Caki2 (cell line): ENCODE data around the gene E2F7. TPM values are rescaled to one million over a fixed set of nuclear protein-coding genes. Genes with fewer than 3 reads are reported as not detected.

Source experiments
- DNase-seq: peaks from one replicate; pipeline ENCODE4 v3.0.0-alpha.2; 2015; ENCODE audit warnings: low read depth
- in situ Hi-C: cut with HindIII; loops from 2 replicates; pipeline ENCODE4 v1.10.0; 2016; ENCODE audit warnings: low sequenced_read_pairs, low pct_unique_long_range_greater_than_20kb, mixed read lengths
- total RNA-seq: library from RNA; depleted of rRNA; stranded (reverse); fragments of >200 nt; shearing (Covaris generic); gene quantifications from 2 replicates; pipeline ENCODE4 v1.2.3, GENCODE V29; 2014; ENCODE audit warnings: low replicate concordance

Gene E2F7
- total RNA-seq, 1 experiment from 2014 or later: 4.7 TPM

GRCh38 chr12:77072833-77073495 is 7.6 kb upstream of the E2F7 start:
- no peak for DNase-seq
- in situ Hi-C loops: no loop called here

- in situ Hi-C loops: no loop called here
- no peak for DNase-seq
Observed at GRCh38 chr12:77070800-77071449, 5.6 kb upstream of the E2F7 start.

- in situ Hi-C loops: no loop called here
- DNase-seq: no peak
Observed at GRCh38 chr12:77070382-77070781, 5.0 kb upstream of the E2F7 start.

GRCh38 chr12:77064896-77065360 is 441 bp downstream of the E2F7 start:
- in situ Hi-C loops: no loop called here

GRCh38 chr12:77062846-77063461 is 2.4 kb downstream of the E2F7 start:
- in situ Hi-C loops: no loop called here
- peak; percentile 79 for DNase-seq

More at GRCh38 chr12:77064896-77065360, 441 bp downstream of the E2F7 start:
- DNase-seq: no peak

GRCh38 chr12:77062396-77062795 is 3.0 kb downstream of the E2F7 start:
- DNase-seq: no peak
- in situ Hi-C loops: no loop called here

GRCh38 chr12:77060883-77061240 is 4.5 kb downstream of the E2F7 start:
- in situ Hi-C loops: no loop called here
- DNase-seq: no peak

- in situ Hi-C loops: no loop called here
- no peak for DNase-seq
Observed at GRCh38 chr12:77060136-77060882, 5.1 kb downstream of the E2F7 start.

- in situ Hi-C loops: no loop called here
- DNase-seq: no peak
Observed at GRCh38 chr12:77058740-77059139, 6.6 kb downstream of the E2F7 start.

- in situ Hi-C loops: no loop called here
- DNase-seq: no peak
Observed at GRCh38 chr12:77054851-77055250, 10.5 kb downstream of the E2F7 start.

GRCh38 chr12:77053259-77053658 is 12.1 kb downstream of the E2F7 start:
- DNase-seq: no peak
- in situ Hi-C loops: no loop called here

GRCh38 chr12:77049767-77050353 is 15.5 kb downstream of the E2F7 start:
- DNase-seq: peak; percentile 54
- in situ Hi-C loops: no loop called here

GRCh38 chr12:77047341-77048109 is 17.8 kb downstream of the E2F7 start:
- DNase-seq: no peak
- in situ Hi-C loops: no loop called here

GRCh38 chr12:77046468-77046867 is 18.9 kb downstream of the E2F7 start:
- in situ Hi-C loops: no loop called here
- no peak for DNase-seq

GRCh38 chr12:77045183-77045582 is 20.2 kb downstream of the E2F7 start:
- in situ Hi-C loops: no loop called here
- no peak for DNase-seq

GRCh38 chr12:77044721-77045120 is 20.6 kb downstream of the E2F7 start:
- in situ Hi-C loops: no loop called here
- DNase-seq: no peak

GRCh38 chr12:77042833-77043232 is 22.5 kb downstream of the E2F7 start:
- in situ Hi-C loops: no loop called here
- DNase-seq: no peak

GRCh38 chr12:77040231-77040630 is 25.1 kb downstream of the E2F7 start:
- no peak for DNase-seq
- in situ Hi-C loops: no loop called here
